ENCODE measurements around the gene SNIP1.
"Not testable (repeated sequence)": the region's sequence is repeated elsewhere in the genome, so short reads cannot be mapped to it uniquely, and the experiment has no call there.

Gene SNIP1

GRCh38 chr1:37559080-37559479 is 5.0 kb upstream of the SNIP1 start:
- DNase-seq (ENCODE audit: low read depth in 2 of 2): no peak

GRCh38 chr1:37558411-37558810 is 4.3 kb upstream of the SNIP1 start:
- no peak for DNase-seq (ENCODE audit: low read depth in 2 of 2)

- DNase-seq (ENCODE audit: low read depth in 2 of 2): no peak
Measured at GRCh38 chr1:37557402-37557801, 3.3 kb upstream of the SNIP1 start.

- DNase-seq (ENCODE audit: low read depth in 2 of 2): no peak
Measured at GRCh38 chr1:37556712-37557196, 2.7 kb upstream of the SNIP1 start, which contains the start of gene DNALI1. TSS of gene DNALI1 (plus strand) at chr1:37556940. CDS start at chr1:37556995, 55 bp downstream.

- no peak for DNase-seq (ENCODE audit: low read depth in 2 of 2)
Measured at GRCh38 chr1:37553598-37553926, 531 bp downstream of the SNIP1 start.

- no peak for DNase-seq (ENCODE audit: low read depth in 2 of 2)
Measured at GRCh38 chr1:37549341-37549740, 4.8 kb downstream of the SNIP1 start.

GRCh38 chr1:37545019-37545418 is 9.1 kb downstream of the SNIP1 start:
- DNase-seq (ENCODE audit: low read depth in 2 of 2): no peak

GRCh38 chr1:37544530-37544929 is 9.6 kb downstream of the SNIP1 start:
- no peak for DNase-seq (ENCODE audit: low read depth in 2 of 2)

- DNase-seq (ENCODE audit: low read depth in 2 of 2): no peak
Measured at GRCh38 chr1:37540036-37540785, 13.9 kb downstream of the SNIP1 start.

GRCh38 chr1:37539154-37539553 is 14.9 kb downstream of the SNIP1 start:
- not testable (repeated sequence) for DNase-seq (ENCODE audit: low read depth in 2 of 2)

GRCh38 chr1:37537378-37537777 is 16.7 kb downstream of the SNIP1 start:
- DNase-seq (ENCODE audit: low read depth in 2 of 2): no peak

GRCh38 chr1:37533317-37534093 is 20.6 kb downstream of the SNIP1 start:
- DNase-seq (ENCODE audit: low read depth in 2 of 2): no peak

GRCh38 chr1:37532418-37533156 is 21.5 kb downstream of the SNIP1 start:
- not testable (repeated sequence) for DNase-seq (ENCODE audit: low read depth in 2 of 2)

GRCh38 chr1:37529888-37530287 is 24.2 kb downstream of the SNIP1 start:
- not testable (repeated sequence) for DNase-seq (ENCODE audit: low read depth in 2 of 2)

- no peak for DNase-seq (ENCODE audit: low read depth in 2 of 2)
Measured at GRCh38 chr1:37519613-37520012, 34.5 kb downstream of the SNIP1 start.

- peak in 1 of 2 donors; percentile 22 for DNase-seq (ENCODE audit: low read depth in 2 of 2)
Measured at GRCh38 chr1:37518929-37519328, 35.2 kb downstream of the SNIP1 start.

GRCh38 chr1:37518241-37518640 is 35.9 kb downstream of the SNIP1 start:
- not testable (repeated sequence) for DNase-seq (ENCODE audit: low read depth in 2 of 2)

- DNase-seq (ENCODE audit: low read depth in 2 of 2): no peak
Measured at GRCh38 chr1:37517569-37517968, 36.5 kb downstream of the SNIP1 start.

- DNase-seq (ENCODE audit: low read depth in 2 of 2): no peak
Measured at GRCh38 chr1:37515185-37516034, 38.7 kb downstream of the SNIP1 start.

GRCh38 chr1:37514350-37515184 is 39.5 kb downstream of the SNIP1 start, which contains the start of gene MEAF6:
TSS of gene MEAF6 (minus strand) at chr1:37514766. CDS start at chr1:37514746, 20 bp downstream.
- peak; percentile 65 to 68 for DNase-seq (ENCODE audit: low read depth in 2 of 2)

Measured in stimulated activated CD8-positive, alpha-beta memory T cell treated with anti-CD3 and anti-CD28 coated beads, Interleukin-7, amount 100 ng/mL, for 1 hour (primary cell).